T-helper 22 cell (primary cell): ENCODE measurements around the gene CEBPE.

Experiments used
- DNase-seq: peaks from one replicate; pipeline ENCODE4 v3.0.0-alpha.2; 2020; ENCODE audit warnings: low read depth

The CEBPE gene

DNA sequence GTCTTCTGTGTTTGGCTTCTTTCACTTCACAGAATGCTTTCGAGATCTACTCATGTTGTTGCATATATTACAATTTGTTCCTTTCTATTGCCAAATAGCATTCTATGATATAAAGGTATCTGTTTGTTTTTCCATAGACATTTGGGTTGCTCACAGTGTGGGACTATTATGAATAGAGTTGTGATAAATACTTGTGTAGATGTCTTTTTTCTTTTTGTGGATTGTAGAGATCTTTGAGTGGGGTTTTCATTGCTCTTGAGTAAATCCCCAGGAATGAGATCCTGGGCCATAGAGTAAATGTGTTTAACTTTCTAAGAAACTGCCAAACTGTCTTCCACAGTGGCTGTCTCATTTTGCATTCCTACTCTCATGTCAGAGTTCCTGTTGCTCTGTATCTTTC lies 24.9 kb upstream of the CEBPE start:
- no peak for DNase-seq

DNA sequence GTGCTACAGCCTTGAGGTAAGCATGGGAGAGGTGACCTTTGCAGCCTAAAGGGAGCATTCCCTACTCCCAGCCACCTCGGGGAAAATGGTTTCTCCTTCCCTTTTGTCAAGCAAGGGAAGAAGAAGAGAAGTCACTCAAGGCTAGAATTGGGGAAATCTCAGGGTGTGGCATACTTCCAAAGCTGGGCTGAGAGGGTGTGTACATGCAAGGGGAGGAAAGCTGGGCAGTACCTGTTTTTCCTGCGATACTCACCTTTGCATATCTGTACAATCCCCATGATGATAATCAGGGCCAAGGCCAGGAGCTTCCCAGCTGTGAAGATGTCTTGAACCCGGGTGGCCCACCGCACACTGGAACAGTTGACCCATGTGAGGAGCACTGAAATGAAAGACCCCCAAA lies 23.8 kb upstream of the CEBPE start:
- no peak for DNase-seq

DNA sequence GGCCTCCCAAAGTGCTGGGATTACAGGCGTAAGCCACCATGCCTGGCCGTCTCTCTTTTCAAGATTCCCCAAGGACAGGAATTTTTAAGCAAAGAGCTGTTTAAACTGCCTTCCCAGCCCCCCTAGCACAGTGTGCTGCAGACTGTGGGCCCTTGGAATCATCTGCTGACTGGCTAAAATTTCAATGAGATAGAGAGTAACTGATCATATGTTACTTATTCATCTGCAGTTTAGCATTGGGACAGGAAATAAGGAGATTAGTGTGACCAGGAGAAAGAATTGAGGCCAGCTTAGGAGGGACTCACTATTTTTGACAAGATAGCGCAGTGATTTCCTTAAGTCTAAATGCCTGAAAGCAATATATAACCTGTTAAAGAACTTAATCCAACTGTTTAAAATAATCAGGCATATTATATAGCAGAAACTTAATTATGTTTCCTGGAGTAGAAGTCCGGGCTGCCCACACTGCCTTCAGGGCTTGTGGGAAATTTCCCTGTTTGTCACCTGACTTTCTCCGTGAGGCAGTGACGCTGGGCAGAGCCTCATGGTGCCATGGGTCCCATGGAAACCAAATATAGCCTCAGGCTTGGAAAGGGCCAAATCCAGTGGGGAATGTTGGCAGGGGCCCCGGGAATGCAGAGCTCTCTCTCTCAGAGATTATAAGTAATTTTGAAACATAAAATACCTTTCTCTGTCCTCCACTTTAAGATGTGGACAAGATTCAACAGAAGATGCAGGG lies 22.8 kb upstream of the CEBPE start:
- no peak for DNase-seq

DNA sequence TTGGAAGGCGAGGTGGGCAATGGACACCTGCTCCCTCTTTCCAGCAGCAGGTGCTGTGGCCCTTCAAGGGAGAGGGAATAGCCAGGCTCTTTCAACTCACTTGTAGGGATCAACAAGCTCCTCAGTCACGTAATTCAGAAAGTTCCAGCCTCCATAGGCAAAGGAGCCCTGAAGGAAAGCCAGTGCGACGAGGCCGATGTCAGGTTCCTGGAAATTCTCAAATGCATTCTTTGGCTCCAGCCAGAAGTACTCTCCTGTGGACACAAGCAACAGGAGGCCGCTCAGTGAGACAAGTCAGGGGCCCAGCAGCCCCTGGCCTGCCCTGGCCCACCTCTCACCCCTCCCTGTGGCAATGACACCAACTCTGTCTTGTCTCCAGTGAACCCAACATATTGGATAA lies 21.3 kb upstream of the CEBPE start:
- DNase-seq: no peak

DNA sequence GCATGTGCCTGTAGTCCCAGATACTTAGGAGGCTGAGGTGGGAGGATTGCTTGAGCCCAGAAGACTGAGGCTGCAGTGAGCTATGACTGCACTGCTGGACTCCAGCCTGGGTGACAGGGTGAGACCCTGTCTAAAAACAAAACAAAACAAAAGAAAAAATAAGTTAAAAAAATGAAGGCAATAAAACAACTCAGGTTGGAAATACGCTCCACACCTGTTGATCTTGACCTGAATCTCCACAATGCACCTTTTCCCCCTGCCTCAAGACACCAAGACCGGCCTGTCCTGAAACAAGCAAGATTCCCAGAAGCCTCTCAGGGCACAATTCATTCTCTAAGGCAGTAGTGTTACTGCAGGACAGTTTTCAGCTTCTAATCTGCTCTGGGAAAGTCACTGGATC lies 20.8 kb upstream of the CEBPE start:
- no peak for DNase-seq

DNA sequence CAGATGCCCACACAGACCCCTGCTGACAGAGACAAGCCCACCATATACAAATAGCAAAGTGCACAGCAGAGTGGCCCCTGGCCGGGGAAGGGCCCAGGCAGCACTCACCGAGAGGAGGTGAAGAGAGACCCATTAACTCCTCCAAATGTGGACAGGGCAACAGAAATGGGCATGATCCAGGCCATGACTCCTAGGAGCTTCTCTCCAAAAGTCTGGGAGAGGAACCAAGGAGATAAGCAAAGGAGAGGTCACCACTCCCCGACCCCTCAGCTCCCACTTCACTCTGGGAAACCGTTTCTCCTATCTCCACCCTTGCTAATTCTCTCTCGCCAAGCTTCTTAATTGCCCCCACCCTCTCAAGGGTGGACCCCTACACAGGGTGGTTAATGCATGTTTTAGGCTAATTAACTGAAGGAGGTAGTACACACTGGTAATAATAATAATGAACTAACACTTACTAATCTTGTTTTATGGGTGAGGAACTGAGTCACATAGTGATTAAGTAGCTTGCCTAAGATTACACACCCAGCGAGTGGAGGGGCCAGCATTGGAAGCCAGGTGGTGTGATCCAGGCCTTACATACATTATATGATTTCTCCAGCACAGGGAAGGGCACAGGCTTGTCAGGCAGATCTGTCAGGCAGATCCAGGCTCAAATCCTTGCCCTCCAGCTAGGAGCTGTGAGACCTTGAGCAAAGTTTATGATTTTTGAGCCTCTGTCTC lies 18.9 kb upstream of the CEBPE start:
- DNase-seq: no peak

DNA sequence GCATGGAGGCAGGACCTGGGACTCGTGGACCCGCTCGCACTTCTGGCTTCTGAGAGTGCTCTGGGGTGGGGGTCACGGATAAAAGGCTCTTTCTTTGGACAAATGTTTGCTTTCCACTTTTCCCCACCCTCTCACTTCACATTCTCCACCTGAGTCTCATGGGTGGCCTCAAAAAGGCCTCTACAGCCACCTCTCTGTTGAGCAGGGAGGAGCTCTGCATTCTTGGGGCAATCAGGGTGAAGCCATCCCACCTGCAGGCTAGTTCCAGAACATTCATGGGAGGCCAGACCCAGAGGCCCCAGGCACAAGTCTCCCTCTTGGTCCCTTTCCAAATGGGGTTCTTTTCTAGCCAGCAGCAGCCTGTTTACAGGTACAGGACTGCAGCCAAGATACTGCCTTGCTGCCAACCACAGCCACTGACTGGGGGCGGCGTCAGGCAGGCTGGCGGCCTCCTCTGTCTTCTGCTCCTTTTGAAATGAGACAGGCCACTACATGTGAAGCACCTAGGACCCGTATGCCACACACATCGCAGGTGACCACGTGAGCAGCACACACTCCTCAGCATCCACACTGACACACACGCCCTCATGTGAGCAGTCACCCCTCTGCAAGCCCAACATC lies 18.2 kb upstream of the CEBPE start:
- DNase-seq: no peak

DNA sequence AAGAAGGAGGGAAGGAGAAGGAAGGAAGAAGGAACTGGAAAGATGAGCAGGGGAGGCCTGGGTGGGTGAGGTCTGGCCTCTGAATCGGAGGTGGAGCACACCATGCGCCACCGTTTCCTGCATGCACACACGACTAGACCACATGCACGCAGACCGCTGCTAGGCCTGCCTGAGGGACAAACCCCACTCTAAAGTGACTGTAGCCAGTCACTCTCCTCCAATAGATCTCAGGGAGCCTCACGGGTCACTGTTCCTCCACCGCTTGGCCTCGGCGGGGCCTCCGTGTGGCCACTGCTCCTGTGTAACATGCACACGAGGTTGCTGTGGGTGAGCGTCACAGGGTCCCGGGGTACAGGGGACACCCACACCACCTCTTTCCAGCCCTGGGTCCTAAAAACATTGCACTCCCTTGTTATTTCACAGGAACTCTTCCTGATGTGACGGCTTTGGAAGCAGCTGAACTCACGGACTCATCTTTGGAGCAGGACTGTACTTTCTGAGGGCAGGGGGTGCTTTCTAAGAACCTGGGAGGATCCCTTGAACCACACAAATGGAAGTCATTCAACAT lies 17.6 kb upstream of the CEBPE start:
- DNase-seq: no peak

DNA sequence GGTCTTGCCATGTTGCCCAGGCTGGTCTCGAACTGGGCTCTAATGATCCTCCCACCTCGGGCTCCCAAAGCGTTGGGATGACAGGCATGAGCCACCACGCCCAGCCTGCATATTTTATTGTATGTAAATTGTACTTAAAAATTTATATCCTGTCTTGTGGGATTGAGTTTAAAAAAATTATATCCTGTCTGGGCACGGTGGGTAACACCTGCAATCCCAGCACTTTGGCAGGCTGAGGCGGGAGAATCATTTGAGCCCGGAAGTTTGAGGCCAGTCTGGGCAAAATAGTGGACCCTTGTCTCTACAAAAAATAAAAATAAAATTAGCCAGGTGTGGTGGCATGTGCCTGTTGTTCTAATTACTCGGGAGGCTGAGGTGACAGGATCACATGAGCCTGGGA lies 13.9 kb upstream of the CEBPE start:
- DNase-seq: no peak

DNA sequence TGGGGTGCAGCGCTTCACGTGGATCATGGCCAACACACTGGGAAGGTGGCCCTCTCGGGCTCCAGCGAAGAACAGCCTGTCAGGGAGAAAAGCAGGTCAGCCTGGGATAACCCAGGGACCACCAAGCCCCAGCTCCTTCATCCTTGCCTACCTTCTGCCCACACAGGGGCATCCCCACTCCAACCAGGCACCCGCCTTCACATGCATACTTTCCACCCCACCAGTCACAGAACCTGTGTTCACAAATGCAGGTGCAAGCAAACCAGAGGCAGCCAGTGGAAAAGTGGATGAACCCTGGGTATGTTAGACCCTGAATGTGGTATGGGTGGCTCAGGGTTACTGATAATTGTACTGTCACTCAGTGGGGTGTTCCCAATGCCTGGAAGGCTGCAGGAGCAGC lies 12.4 kb upstream of the CEBPE start:
- no peak for DNase-seq

DNA sequence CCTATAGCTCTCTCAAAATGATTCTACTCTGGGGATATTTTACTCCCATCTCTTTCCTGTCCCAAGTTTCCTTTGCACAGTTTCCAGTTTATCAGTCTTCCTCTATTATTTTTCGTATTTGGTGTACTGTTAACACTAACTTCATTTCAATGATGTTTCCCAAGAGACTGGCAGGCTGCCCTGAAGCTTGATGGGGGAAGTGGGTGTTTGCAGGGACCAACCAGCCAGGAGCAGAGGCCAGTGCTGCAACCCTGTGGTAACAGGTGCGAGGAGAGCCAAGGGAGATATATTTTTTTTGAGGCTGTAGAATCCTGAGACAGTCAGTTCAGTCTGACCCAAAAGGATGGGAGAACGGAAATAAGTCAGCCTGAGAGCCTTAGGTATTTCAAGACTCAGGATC lies 11.8 kb upstream of the CEBPE start:
- DNase-seq: no peak

DNA sequence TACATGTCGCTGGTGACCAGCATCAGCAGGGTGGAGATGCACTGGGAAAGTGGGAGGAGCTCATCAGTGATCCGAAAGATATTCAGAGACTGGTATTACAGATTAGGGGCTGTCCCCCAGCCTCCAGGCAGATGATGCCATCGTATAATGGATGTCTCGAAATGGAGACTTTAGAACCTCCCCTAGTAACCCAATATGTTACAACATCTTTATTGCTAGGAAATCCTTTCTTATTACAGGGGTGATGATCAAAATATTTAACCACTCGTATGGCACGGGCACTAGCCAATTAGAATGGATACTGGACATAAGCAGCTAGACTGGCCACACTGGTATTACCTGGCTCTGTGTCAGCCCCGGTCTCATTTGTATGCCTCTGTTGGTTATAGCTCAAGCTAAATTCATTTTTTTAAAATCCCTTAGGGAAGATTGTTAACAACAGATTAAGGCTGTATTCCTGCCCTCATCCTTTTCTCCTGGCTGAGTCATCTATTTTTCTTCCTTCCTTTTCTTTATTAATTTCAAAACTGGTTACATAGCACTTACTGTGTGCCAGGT lies 10.8 kb upstream of the CEBPE start:
- DNase-seq: no peak

DNA sequence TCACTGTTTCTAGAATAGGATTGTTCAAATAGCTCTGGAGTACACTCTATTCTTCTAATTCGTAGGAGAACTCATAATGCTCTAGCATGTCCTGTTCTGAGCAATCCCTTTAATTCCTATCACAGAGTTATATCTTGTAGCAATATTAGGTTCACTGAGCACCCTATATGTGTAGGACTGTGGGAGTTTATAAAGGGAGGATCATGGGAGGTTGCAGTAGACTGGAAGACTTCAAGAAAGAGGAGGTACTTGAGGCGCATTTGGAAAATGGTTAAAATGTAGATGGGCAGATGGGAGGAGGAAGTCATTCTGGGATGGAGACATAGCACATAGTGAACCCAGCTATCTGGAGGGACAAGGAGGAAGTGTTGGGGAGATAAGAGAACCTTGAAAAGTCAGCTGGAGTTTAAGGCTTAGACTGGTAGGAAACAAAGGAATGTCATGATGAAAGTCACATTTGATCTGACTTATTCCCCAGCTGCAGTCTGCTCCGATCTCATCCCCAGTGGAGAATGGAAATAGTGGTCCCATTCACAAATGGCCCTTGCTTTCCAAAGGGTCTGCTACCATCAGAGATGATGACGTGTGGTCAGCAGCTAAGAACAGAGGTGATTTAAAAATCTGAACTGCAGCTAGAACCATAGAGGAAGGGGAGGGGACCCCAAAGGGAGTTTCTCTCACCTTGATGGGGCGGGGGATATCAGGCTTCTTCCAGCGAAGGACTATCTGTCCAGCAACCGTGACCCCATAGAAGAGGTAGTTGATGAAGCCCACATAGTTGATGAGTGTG lies 10.1 kb upstream of the CEBPE start:
- no peak for DNase-seq

DNA sequence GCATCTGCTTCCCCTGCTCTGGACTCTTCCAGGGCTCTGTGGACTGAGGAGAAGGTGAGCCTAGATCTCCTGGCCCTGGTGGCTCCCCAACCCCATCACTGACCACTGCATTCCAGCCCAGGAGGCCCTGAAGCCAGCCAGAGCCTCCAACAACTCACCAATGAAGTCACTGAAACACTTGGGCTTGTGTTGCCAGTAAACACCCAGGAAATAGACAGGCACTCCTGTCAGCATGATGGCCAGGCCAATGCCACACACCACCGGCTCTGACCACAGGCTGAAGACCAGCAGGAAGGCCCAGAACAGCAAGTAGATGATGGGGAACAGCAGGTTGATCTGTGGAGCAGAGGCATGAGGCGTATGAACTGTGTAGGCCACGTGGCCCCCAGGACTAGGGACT lies 8.8 kb upstream of the CEBPE start:
- no peak for DNase-seq

DNA sequence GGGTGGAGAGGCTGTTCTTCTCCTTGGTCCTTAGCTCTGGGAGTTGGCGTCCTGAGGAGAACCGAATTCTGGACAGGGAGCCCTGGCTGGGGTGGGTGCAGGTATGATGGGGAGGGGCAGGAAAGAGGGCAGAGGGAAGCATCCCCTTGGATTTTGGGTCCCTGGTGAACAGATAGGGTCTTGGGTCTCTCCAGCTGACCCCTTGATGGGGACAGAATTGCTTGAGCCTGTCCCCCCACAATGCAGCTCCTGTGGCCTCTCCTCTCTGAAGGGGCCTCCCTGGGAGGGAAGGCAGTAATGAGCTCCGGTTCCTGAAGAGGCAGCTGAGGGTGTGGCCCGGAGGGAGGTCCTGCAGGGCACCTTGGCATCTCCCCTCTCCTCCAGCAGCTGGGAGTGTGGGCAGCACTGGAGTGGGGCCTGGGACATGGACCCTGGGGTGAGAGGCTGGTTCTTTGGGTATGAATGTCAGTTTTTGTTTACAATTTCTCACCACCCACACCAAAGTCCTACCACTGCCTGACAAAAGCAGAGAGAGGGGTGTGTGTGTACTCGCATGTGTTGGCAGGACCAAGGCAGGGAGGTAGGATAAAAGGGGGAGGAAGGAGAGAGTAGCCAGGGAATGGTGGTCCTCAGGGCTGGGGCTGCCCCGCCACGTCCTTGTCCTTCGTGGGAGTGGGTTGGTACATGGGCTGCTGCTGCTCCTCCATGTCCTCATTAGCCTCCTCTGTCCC lies 7.7 kb upstream of the CEBPE start:
- DNase-seq: no peak

DNA sequence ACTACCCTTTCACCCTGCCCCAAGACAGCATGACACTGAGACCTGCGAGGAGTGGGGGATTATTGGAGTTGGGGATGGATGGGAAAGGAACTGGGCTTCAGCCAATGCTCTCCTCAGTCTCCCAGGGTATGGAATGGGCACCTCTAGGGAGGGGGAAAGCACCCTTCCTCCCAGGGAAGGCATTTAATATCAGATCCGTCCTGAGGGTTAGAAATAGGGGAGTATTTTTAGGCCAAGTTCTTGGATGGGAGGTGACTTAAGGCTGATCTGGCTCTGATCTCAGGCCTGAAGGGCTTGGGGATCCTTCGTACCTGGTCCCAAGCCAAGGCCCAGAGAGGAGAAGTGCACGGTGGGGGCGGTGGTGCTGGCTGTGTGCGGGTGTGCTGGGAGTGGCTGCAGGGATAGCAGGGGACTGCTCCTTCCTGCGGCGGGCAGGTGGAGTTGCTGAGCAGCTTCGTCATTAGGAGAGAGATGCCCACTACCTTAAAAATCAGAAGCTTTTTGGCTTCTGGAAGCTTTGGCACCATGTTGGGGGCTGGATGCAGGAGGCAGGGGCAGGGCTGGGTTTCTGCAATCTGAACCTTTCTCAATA lies 7.0 kb upstream of the CEBPE start:
- DNase-seq: no peak

DNA sequence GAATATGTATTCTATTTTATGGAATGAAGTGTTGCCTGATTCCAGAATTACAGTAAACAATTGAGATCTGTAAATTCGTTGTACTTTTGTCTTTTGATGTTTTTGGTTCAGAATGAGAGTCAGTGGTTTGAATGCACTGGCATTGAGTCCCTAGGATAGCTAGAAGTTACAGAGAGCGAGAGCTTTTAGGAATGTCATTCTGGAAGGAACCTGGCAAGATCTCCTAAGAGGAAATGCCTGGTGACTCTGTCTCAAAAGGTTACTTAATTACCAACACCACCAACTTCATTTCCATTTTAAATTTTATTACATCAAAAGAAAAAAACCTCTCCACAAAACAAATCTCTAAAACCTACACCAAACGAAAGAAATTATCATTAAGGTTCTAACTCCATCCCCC lies 6.0 kb upstream of the CEBPE start:
- DNase-seq: no peak

DNA sequence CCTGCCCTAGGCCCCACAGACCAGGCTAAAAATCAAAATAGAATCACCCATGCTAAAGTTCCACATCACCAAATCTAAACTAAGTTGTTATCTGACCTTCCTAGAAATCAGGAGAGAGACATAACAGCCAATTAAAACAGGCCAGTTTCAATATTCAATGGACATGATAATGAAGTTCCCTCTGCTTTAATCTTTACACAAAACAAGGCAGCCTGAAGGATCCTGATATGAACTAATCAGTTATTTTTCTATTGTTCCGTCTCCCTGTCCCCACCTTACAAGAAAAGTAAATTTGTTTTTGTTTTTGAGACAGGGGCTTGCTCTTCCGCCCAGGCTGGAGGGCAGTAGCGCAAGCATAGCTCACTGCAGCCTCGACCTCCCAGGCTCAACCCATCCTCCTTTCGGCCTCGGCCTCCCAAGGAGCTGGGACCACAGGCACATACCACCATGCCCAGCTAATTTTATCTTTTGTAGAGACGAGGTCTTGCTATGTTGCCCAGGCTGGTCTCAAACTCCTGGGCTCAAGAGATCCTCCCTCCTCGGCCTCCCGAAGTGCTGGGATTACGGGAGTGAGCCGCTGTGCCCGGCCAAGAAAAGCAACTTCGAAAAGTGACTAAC lies 5.4 kb upstream of the CEBPE start:
- DNase-seq: no peak

DNA sequence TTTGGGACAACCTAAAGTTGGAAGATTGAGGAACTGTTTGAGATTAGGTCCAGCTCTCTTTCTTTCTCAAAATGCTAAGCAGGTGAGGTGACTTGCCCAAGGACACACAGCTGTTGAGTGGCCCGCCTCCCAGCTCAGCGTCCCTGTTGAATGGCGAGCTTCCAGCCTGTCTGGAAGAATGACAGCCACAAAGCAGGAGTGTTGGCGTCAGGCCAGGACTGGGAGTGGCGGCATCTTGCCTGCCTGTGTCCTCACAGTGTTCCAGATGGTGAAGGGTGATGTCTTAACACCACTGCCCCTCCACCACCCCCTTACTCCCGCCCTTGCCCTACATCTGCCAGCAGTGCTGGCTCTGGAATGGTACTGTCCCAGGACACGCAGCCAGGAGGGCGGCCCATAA lies 4.4 kb upstream of the CEBPE start:
- DNase-seq: no peak

DNA sequence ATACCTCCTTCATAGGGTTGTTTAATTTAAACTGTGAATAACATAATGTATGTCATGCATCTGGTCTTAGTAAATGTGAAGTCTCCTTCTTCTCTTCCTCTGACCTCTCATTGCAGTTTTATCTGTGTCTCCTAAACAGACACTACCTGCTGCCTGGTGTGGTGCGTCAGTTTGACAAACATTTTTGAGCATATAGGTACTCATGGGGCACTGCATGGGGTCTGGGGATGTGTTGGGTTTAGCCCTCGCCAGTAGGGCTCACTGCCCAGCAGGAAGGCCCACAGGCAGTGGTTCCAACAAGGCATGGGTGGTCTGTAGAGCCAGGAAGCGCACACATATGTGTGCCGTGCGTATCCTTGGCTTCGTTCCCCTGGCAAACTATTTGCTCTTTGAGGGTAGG lies 3.0 kb upstream of the CEBPE start:
- DNase-seq: no peak

DNA sequence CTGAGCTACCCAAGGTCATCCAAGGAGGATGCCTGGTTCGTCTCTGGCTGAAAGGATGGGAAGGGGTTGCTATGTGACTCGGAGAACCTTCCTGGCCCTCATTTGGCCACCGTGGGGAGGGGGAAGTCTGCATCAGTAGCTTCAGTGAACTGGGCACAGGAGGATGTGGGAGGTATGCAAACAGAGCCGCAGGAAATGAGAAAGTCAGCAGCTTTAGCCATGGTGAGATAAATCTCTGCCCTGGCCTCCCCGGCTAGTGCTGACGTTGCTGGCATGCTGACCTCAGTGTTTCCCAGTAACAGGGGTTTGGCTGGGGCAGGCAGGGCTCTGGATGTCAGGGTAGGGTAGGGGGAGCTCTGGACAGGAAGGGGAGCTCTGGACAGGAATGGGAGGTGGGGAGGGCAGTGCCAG lies 2.3 kb upstream of the CEBPE start:
- DNase-seq: no peak
